Ishikawa (cell line): Measurements from ENCODE around the gene C1QB.

Experiments used
- CEBPB ChIP-seq: IDR thresholded peaks from 2 replicates; pipeline ENCODE4 v1.6.1; 2012
- CREB1 ChIP-seq: IDR thresholded peaks from 2 replicates; pipeline ENCODE4 v1.6.1; 2012; ENCODE audit warnings: low read depth
- EGR1 ChIP-seq: IDR thresholded peaks from 2 replicates; pipeline ENCODE4 v1.6.1; 2012
- EP300 ChIP-seq: IDR thresholded peaks from 2 replicates; pipeline ENCODE4 v1.6.1; 2012; ENCODE audit warnings: borderline replicate concordance
- FOXM1 ChIP-seq: IDR thresholded peaks from 2 replicates; pipeline ENCODE4 v1.6.1; 2012; ENCODE audit warnings: low read depth, borderline replicate concordance
- NFIC ChIP-seq: IDR thresholded peaks from 2 replicates; pipeline ENCODE4 v1.6.1; 2012
- RAD21 ChIP-seq: IDR thresholded peaks from 2 replicates; pipeline ENCODE4 v1.6.1; 2012; ENCODE audit warnings: low read depth
- TAF1 ChIP-seq: IDR thresholded peaks from 2 replicates; pipeline ENCODE4 v1.6.1; 2012; ENCODE audit warnings: low read depth, mild to moderate bottlenecking
- TCF12 ChIP-seq: IDR thresholded peaks from 2 replicates; pipeline ENCODE4 v1.6.1; 2012; ENCODE audit warnings: low read depth
- TEAD4 ChIP-seq: IDR thresholded peaks from 2 replicates; pipeline ENCODE4 v1.6.1; 2012
- YY1 ChIP-seq: IDR thresholded peaks from 2 replicates; pipeline ENCODE4 v1.6.1; 2012; ENCODE audit warnings: low read depth
- ZBTB7A ChIP-seq: IDR thresholded peaks from 2 replicates; pipeline ENCODE4 v1.6.1; 2012; ENCODE audit warnings: low read depth
- TF ChIP-seq, protein P1 (sequence below): IDR thresholded peaks from 2 replicates; pipeline ENCODE4 v1.6.1; 2012
- TF ChIP-seq, protein P2 (sequence below): IDR thresholded peaks from 2 replicates; pipeline ENCODE4 v1.6.1; 2012
- TF ChIP-seq, protein P3 (sequence below): IDR thresholded peaks from 2 replicates; pipeline ENCODE4 v1.6.1; 2012; ENCODE audit warnings: low read depth, mild to moderate bottlenecking

C1QB gene

DNA sequence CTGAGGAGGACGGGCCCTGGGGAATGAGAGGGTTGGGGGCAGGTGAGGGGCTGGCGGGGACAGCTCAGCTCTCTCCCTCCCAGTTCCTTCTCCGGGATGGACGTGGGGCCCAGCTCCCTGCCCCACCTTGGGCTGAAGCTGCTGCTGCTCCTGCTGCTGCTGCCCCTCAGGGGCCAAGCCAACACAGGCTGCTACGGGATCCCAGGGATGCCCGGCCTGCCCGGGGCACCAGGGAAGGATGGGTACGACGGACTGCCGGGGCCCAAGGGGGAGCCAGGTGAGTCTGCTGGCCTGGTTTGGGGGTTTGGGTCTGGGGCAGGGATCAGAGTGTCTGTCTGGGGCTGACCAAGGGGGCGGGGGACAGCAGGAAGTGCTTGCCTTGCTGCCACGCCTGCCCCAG is 9.1 kb upstream of the C1QB start:
- no peak for TF ChIP-seq NFIC
- no peak for TF ChIP-seq CEBPB
- no peak for TF ChIP-seq TAF1
- TF ChIP-seq EGR1, result no peak
- TF ChIP-seq EP300, result no peak
- TF ChIP-seq RAD21, result no peak
- TF ChIP-seq, protein P1, sequence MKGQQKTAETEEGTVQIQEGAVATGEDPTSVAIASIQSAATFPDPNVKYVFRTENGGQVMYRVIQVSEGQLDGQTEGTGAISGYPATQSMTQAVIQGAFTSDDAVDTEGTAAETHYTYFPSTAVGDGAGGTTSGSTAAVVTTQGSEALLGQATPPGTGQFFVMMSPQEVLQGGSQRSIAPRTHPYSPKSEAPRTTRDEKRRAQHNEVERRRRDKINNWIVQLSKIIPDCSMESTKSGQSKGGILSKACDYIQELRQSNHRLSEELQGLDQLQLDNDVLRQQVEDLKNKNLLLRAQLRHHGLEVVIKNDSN, result no peak

DNA sequence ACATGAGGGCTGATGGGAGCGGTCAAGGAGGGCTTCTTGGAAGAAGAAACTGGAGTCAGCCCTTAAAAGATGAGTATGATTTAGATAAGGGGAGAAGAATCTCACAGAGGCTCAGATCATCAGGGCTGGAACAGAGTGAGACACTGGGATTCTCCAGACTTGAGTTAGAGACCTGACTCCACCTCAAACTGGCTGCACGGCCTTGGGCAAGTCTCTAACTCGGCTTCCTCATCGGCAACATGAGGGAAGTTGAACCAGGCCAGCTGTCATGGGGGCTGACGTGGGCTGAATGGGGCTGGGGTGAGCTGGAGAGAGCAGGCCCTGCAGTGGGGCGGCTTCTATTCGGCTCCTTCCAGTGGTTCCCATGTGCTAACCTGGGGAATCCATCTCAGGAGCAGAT is 7.1 kb upstream of the C1QB start:
- TF ChIP-seq CEBPB (no peak), NFIC (no peak), FOXM1 (no peak), EP300 (no peak), TCF12 (no peak), TEAD4 (no peak), YY1 (no peak), EGR1 (no peak), CREB1 (no peak), ZBTB7A (no peak), RAD21 (no peak), TAF1 (no peak)
- TF ChIP-seq, protein P1, result no peak
- TF ChIP-seq, protein P2, sequence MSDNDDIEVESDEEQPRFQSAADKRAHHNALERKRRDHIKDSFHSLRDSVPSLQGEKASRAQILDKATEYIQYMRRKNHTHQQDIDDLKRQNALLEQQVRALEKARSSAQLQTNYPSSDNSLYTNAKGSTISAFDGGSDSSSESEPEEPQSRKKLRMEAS, result no peak
- TF ChIP-seq, protein P3, sequence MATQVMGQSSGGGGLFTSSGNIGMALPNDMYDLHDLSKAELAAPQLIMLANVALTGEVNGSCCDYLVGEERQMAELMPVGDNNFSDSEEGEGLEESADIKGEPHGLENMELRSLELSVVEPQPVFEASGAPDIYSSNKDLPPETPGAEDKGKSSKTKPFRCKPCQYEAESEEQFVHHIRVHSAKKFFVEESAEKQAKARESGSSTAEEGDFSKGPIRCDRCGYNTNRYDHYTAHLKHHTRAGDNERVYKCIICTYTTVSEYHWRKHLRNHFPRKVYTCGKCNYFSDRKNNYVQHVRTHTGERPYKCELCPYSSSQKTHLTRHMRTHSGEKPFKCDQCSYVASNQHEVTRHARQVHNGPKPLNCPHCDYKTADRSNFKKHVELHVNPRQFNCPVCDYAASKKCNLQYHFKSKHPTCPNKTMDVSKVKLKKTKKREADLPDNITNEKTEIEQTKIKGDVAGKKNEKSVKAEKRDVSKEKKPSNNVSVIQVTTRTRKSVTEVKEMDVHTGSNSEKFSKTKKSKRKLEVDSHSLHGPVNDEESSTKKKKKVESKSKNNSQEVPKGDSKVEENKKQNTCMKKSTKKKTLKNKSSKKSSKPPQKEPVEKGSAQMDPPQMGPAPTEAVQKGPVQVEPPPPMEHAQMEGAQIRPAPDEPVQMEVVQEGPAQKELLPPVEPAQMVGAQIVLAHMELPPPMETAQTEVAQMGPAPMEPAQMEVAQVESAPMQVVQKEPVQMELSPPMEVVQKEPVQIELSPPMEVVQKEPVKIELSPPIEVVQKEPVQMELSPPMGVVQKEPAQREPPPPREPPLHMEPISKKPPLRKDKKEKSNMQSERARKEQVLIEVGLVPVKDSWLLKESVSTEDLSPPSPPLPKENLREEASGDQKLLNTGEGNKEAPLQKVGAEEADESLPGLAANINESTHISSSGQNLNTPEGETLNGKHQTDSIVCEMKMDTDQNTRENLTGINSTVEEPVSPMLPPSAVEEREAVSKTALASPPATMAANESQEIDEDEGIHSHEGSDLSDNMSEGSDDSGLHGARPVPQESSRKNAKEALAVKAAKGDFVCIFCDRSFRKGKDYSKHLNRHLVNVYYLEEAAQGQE, result no peak

DNA sequence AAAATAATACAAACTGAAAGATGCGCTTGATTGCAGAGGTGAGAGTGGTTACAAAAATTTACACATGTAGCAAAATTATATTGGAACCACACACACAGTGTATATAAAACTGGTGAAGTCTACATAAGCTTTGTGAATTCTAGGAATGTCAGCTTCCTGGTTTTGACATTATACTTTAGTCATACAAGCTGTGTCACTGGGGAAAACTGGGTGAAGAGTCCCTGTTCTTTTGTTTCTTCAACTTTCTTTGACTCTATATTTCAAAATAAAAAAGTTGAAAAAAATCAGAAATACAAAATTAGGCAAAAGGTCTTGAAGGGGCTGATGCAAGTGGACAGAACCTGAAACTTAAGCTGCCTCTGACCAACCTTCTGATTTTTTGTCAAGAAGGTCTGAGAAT is 6.7 kb upstream of the C1QB start:
- TF ChIP-seq TEAD4 (no peak), CEBPB (no peak), ZBTB7A (no peak), EGR1 (no peak), FOXM1 (no peak), TCF12 (no peak), NFIC (no peak)
- TF ChIP-seq, protein P1, result no peak
- TF ChIP-seq, protein P3, result no peak

DNA sequence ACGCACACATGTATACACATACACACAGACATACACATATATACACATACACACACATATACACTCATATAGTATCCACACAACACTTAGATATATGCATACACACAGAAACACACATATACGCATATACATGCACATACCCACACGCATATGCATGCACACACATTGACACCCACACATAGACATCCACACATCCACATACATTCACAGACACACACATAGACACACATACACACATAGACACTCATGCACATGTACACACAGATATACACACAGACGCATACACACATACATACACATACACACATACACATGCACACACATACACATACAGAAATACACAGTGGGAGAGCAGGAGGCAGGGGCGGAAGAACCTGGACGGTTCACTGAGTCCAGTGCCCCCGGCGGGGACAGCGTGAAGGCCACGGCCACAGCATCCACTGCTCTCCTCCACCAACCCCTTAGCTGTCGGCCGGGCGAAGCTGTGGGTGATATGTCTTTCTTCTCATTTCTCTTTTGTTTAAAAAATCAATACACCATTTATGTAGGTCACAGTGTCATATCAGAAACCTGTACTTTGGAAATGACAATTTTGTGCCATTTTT is 2.8 kb upstream of the C1QB start:
- no peak for TF ChIP-seq EP300
- TF ChIP-seq, protein P1, result no peak
- TF ChIP-seq NFIC, result no peak
- TF ChIP-seq, protein P2, result no peak
- TF ChIP-seq, protein P3, result no peak
- no peak for TF ChIP-seq TAF1
- TF ChIP-seq CEBPB, result no peak
- TF ChIP-seq FOXM1, result no peak
- TF ChIP-seq TEAD4, result no peak
- no peak for TF ChIP-seq YY1
- TF ChIP-seq CREB1, result no peak
- TF ChIP-seq RAD21, result no peak
- TF ChIP-seq ZBTB7A, result no peak
- TF ChIP-seq TCF12, result no peak
- no peak for TF ChIP-seq EGR1
